ENCODE data around the gene FNDC11.

DNA sequence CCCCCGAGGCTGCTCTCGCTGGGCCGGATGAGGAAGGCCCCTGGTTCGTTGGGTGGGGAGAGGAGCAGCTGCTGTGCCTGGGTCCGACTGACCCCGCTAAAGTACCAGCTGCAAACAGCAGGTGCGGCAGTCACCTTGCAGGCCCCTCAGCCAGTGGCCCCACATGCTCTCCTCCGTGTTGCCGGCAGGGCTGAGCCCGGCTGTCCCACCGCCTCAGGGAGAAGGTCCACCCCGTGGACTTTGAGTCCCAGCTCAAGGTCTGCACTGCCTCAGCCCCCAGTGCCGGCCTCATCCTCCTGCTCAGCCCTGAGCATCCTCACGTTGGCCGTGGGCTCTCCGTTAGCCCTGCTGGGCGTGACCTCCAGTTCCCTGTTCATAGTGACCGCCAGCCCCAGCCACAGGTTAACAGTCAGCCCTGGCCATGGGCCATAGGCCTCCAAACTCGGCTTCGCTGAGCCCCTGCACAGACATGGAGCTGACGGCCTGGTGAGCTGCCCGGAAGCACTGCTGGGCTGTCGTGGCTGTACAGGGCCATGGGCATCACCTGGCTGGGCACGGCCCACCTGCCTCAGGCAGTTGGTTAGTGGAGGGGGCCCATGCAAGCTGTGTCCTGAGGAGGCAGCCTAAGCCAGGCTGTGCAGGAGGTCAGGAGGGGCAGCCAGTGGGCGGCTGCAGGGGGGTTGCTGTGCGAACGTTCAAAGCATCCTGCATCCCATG, 9.6 kb upstream of the FNDC11 start:
- TF ChIP-seq, protein P1, sequence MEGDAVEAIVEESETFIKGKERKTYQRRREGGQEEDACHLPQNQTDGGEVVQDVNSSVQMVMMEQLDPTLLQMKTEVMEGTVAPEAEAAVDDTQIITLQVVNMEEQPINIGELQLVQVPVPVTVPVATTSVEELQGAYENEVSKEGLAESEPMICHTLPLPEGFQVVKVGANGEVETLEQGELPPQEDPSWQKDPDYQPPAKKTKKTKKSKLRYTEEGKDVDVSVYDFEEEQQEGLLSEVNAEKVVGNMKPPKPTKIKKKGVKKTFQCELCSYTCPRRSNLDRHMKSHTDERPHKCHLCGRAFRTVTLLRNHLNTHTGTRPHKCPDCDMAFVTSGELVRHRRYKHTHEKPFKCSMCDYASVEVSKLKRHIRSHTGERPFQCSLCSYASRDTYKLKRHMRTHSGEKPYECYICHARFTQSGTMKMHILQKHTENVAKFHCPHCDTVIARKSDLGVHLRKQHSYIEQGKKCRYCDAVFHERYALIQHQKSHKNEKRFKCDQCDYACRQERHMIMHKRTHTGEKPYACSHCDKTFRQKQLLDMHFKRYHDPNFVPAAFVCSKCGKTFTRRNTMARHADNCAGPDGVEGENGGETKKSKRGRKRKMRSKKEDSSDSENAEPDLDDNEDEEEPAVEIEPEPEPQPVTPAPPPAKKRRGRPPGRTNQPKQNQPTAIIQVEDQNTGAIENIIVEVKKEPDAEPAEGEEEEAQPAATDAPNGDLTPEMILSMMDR (conservative IDR thresholded peaks at IDR 0.05; ENCODE audit: low read depth, low read length), result no peak
- no peak for TF ChIP-seq EZH2 (IDR thresholded peaks at IDR 0.05; ENCODE audit: low read length, unreplicated experiment)
